Neural crest cell (in vitro differentiated cells): ENCODE data around the gene RIPPLY3. TPM values are rescaled to one million over a fixed set of nuclear protein-coding genes. Genes with fewer than 3 reads are reported as not detected.

Experiments used
- DNase-seq: peaks from one replicate; pipeline ENCODE4 v3.0.0; 2021; ENCODE audit warnings: low read depth, mixed read lengths, low spot score
- H3K27ac Mint-ChIP-seq: one replicate; pipeline ENCODE4 v1.8.0; 2021; ENCODE audit warnings: mild to moderate bottlenecking, mixed read lengths; ENCODE audit not compliant: unreplicated experiment
- H3K27me3 Mint-ChIP-seq: 2 replicates; pipeline ENCODE4 v1.8.0; 2021; ENCODE audit warnings: low read depth, mild to moderate bottlenecking, mixed read lengths
- H3K36me3 Mint-ChIP-seq: 2 replicates; pipeline ENCODE4 v1.8.0; 2021; ENCODE audit warnings: low read depth, mild to moderate bottlenecking, mixed read lengths
- H3K4me1 Mint-ChIP-seq: 2 replicates; pipeline ENCODE4 v1.8.0; 2021; ENCODE audit warnings: mixed read lengths
- H3K4me3 Mint-ChIP-seq: one replicate; pipeline ENCODE4 v1.8.0; 2021; ENCODE audit warnings: mild to moderate bottlenecking, mixed read lengths
- H3K9me3 Mint-ChIP-seq: 2 replicates; pipeline ENCODE4 v1.8.0; 2021; ENCODE audit warnings: mixed read lengths
- total RNA-seq: library from RNA; stranded (reverse); gene quantifications from 2 replicates; pipeline ENCODE4 v1.2.1, GENCODE V29; 2021
- TF ChIP-seq, protein P1 (sequence below): fragments of 200-600 bp; sonication (generic); conservative IDR thresholded peaks from 2 replicates; pipeline ENCODE4 v1.5.0; 2021; ENCODE audit warnings: antibody characterized with exemption, mild to moderate bottlenecking

The RIPPLY3 gene
- total RNA-seq, 1 donor from 2014 or later, result 3.2 TPM

DNA sequence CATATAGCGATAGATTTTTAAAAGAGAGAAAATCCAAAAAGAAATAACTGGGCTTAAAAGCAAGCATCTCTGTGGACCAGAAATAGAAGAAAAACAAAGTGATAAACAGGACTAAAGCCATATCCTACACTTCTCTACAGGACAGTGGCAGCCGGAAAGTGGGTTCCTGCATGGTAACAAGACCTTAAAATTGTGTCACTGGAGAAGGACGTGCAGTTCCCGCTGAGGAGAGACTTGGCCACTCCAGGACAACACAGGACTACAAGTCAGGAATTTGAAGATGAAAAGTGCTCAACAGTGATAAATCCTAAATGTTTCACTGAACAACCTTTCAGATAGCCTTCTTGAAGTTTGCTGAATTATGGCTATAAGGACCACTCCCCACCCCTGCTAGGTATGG, 38.1 kb upstream of the RIPPLY3 start:
- DNase-seq, result no peak
- Mint-ChIP-seq H3K4me1 (peaks cover 16% of the 10 kb centered on the region), H3K36me3 (peaks cover 1% of the 10 kb centered on the region), H3K4me3 (peak overlapping the region; percentile 72), H3K9me3 (no peaks in the 10 kb centered on the region), H3K27me3 (peaks cover 2% of the 10 kb centered on the region), H3K27ac (no peak overlapping the region)
- TF ChIP-seq, protein P1, sequence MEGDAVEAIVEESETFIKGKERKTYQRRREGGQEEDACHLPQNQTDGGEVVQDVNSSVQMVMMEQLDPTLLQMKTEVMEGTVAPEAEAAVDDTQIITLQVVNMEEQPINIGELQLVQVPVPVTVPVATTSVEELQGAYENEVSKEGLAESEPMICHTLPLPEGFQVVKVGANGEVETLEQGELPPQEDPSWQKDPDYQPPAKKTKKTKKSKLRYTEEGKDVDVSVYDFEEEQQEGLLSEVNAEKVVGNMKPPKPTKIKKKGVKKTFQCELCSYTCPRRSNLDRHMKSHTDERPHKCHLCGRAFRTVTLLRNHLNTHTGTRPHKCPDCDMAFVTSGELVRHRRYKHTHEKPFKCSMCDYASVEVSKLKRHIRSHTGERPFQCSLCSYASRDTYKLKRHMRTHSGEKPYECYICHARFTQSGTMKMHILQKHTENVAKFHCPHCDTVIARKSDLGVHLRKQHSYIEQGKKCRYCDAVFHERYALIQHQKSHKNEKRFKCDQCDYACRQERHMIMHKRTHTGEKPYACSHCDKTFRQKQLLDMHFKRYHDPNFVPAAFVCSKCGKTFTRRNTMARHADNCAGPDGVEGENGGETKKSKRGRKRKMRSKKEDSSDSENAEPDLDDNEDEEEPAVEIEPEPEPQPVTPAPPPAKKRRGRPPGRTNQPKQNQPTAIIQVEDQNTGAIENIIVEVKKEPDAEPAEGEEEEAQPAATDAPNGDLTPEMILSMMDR, result no peak

DNA sequence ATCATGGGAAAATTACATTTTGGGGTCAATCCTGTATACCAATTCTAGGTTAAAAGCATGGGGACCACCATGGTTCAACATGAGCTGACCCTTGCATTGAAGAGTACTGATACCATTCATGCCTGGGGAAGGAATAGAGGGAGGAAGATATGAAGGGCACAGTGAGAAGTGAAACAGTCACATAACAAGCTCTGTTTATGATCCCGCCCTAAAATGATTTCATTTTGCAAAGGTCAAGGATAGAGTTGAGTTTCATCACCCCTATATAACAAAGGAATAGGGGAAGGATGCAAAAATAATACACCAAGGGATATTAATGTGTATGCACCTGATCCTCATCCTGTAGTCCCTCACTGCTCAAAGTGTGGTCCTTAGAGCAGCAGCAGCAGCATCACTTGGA, 37.5 kb upstream of the RIPPLY3 start:
- Mint-ChIP-seq H3K9me3 (no peaks in the 10 kb centered on the region), H3K36me3 (peaks cover 2% of the 10 kb centered on the region), H3K4me3 (no peak overlapping the region), H3K4me1 (peaks cover 16% of the 10 kb centered on the region), H3K27ac (no peak overlapping the region), H3K27me3 (peaks cover 2% of the 10 kb centered on the region)
- TF ChIP-seq, protein P1, result no peak
- DNase-seq, result no peak

DNA sequence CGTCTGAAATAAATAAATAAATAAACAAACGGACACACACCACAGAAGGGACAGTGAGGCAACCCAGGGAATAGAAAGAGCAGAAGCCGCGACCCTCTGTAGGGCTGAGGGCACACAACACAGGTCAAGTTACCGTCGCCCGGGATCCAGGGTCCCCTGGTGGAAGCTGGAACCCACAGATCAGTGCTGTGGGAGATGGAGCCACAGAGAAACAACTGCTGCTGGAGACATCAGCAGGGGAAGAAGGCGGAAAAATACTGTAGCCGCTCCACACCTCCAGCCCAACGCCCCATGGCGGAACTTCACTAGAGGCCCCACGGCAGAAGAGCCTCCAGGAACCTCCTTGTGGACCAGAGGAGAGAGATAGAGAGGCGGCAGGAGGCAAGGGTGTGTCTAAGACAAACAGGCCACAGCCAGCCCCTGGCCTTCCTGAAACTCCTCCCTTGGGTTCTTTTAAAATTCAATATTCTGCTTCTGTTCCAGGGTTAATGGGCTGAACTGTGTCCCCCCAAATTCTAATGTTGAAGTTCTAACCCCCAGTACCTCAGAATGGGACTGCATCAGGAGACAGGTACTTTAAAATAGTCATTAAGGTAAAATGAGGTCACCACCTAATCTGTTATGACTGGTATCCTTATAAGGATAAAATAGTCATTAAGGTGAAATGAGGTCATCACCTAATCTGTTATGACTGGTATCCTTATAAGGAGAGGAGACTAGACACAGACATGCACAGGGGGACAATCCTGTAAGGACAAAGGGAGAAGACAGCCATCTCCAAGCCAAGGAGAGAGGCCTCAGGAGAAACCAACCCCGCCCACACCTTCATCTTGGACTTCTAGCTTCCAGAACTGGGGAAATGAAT, 32.3 kb upstream of the RIPPLY3 start:
- Mint-ChIP-seq H3K4me1 (peaks cover 7% of the 10 kb centered on the region), H3K27ac (no peak overlapping the region), H3K27me3 (peaks cover under 1% of the 10 kb centered on the region), H3K9me3 (no peaks in the 10 kb centered on the region), H3K36me3 (peaks cover 2% of the 10 kb centered on the region), H3K4me3 (no peak overlapping the region)
- DNase-seq, result no peak
- TF ChIP-seq, protein P1, result no peak

DNA sequence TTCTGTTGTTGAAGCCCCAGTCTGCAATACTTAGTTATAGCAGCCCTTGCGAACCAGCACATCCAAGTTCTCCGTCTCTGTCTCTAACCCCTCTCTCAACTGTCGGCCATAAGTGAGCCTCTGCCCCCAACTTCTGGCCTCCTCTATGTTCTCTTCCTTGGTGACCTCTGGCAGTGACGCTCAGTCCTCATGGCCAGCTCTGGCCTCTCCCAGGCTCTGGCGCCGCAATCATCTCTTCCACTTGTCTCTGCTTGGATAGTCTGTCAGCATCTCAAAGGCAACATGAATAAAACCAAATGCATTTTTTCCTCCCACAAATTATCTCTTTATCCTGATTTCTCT, 31.7 kb upstream of the RIPPLY3 start:
- Mint-ChIP-seq H3K27ac (peak overlapping the region; percentile 6), H3K36me3 (peaks cover 2% of the 10 kb centered on the region), H3K4me3 (no peak overlapping the region), H3K27me3 (peaks cover 3% of the 10 kb centered on the region), H3K4me1 (peaks cover 7% of the 10 kb centered on the region), H3K9me3 (no peaks in the 10 kb centered on the region)
- TF ChIP-seq, protein P1, result no peak
- no peak for DNase-seq

DNA sequence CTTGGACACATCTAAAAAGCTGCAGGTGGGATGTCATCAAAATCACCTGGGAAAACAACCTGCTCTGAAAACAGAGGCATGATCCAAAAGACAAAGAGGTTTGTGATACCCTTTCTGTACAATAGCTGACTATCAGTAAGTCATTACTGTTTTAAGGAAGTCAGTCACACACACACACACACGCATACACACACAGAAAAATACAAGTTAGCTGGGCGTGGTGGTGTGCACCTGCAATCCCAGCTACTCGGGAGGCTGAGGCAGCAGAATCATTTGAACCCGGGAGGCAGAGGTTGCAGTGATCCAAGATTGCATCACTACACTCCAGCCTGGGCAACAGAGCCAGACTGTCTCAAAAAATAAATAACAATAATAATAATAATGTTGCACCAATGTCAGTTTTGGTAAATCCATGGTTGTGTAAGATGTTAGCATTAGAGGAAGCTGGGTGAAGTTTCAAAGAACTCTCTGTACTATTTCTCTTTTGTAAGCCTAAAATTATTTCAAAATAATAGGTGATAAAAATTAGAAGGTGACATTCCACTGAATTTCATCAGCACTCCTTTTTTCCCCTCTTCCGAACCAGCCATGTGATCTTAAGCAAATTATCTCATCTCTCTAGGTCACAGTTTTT, 30.2 kb upstream of the RIPPLY3 start:
- H3K4me1 Mint-ChIP-seq, result peaks cover 11% of the 10 kb centered on the region
- H3K27me3 Mint-ChIP-seq, result peaks cover 13% of the 10 kb centered on the region
- H3K36me3 Mint-ChIP-seq, result peaks cover 2% of the 10 kb centered on the region
- H3K9me3 Mint-ChIP-seq, result no peaks in the 10 kb centered on the region
- H3K4me3 Mint-ChIP-seq, result no peak overlapping the region
- no peak for DNase-seq
- TF ChIP-seq, protein P1, result no peak
- no peak overlapping the region for H3K27ac Mint-ChIP-seq
